Astrocyte (in vitro differentiated cells and primary cell): ENCODE results near the gene IL1RAP.

Experiments used
- CTCF ChIP-seq: IDR thresholded peaks from 2 replicates; pipeline ENCODE4 v1.5.1; 2011; ENCODE audit warnings: low read depth, mild to moderate bottlenecking, inconsistent platforms, low read length, moderate library complexity; ENCODE audit not compliant: insufficient read depth
- EZH2 ChIP-seq: IDR thresholded peaks from 2 replicates; pipeline ENCODE4 v1.6.1; 2012; ENCODE audit warnings: mild to moderate bottlenecking, low read length, inconsistent platforms; ENCODE audit not compliant: insufficient read depth

GRCh38 chr3:190517687-190518086 is 3.8 kb downstream of the IL1RAP start:
- TF ChIP-seq CTCF (no peak), EZH2 (no peak)
